ENCODE measurements around the gene PDE11A. TPM values are rescaled to one million over a fixed set of nuclear protein-coding genes. Genes with fewer than 3 reads are reported as not detected.
A peak's percentile ranks its signal among the peaks of the same experiment; 100 is the strongest.
"Not testable (repeated sequence)": the region's sequence is repeated elsewhere in the genome, so short reads cannot be mapped to it uniquely, and the experiment has no call there.

Gene PDE11A
- total RNA-seq, 2 donors from 2014 or later: 1.1 to 1.4 TPM

DNA sequence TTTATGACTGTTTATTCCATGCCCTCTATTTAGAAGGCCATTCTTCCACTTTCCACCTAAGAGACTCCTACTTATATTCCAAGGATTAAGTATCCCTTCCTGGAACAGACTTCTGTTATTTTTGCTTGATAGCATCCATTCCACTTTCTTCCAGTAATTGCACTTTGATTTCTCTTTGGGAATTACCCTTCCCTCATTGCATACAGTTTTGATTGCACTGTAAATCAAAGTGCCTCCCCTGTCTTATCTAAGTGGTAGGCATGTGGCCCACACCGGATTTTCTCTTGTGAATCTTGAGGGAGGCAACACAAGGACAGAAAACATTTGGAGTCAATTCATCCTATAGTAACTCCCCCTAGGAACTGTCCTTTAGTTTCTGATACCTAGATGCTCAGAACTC, 120.4 kb downstream of the PDE11A start:
- no peak for DNase-seq (ENCODE audit: low spot score)
- intact Hi-C loops (cut with DNase I): no loop called here

- DNase-seq (ENCODE audit: low spot score); intact Hi-C loops (cut with DNase I): not testable (repeated sequence)
Measured at GRCh38 chr2:177947598-177947997, 125.0 kb downstream of the PDE11A start.

DNA sequence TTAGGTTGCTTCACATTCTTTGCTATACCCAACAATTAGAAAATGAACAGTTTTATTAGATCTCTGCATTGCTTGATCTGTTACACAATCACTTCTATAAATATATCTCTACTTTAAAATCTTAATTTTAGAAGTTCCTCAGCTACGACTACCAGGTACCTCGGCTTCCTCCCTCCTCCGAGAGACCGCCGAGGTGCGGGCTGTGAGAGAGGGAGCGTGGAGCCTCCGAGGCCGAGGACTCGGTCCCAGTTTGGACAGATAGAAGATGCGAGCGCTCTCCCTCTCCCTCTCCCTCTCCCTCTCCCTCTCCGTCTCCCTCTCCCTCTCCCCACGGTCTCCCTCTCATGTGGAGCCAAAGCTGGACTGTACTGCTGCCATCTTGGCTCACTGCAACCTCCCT, 128.0 kb downstream of the PDE11A start:
- intact Hi-C loops (cut with DNase I); DNase-seq (ENCODE audit: low spot score): not testable (repeated sequence)

DNA sequence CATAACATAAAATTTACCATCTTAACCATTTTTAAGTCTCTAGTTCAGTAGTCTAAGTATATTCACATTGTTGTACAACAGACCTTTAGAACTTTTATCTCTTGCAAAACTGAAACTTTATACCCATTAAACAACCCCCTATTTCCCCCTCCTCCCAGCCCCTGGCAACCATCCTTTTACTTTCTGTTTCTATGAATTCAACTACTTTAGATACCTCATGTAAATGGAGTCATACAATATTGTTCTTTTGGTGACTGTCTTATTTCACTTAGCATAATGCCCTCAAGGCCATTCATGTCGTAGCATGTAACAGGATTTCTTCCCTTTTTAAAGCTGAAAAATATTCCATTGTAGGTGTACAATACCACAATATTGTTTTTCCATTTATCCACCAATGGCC, 129.8 kb downstream of the PDE11A start:
- intact Hi-C loops (cut with DNase I): no loop called here
- DNase-seq (ENCODE audit: low spot score): no peak

DNA sequence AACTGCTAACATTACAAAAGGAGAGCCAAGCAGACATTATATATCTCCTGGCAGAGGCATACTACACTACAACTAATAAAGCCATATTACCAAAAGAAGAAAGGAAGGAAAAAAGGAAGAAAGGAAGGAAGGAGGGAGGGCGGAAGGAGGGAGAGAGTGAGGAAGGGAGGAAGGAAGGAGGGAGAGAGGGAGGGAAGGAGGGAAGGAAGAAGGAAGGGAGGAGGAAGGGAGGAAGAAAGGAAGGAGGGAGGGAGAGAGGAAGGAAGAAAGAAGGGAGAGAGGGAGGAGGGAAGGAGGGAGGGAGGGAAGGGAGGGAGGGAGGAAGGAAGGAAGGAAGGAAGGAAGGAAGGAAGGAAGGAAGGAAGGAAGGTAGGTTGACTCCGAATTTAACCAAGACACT, 133.4 kb downstream of the PDE11A start:
- intact Hi-C loops (cut with DNase I): no loop called here
- no peak for DNase-seq (ENCODE audit: low spot score)

- DNase-seq (ENCODE audit: low spot score): no peak
- intact Hi-C loops (cut with DNase I): no loop called here
Measured at GRCh38 chr2:177930916-177931315, 141.7 kb downstream of the PDE11A start.

DNA sequence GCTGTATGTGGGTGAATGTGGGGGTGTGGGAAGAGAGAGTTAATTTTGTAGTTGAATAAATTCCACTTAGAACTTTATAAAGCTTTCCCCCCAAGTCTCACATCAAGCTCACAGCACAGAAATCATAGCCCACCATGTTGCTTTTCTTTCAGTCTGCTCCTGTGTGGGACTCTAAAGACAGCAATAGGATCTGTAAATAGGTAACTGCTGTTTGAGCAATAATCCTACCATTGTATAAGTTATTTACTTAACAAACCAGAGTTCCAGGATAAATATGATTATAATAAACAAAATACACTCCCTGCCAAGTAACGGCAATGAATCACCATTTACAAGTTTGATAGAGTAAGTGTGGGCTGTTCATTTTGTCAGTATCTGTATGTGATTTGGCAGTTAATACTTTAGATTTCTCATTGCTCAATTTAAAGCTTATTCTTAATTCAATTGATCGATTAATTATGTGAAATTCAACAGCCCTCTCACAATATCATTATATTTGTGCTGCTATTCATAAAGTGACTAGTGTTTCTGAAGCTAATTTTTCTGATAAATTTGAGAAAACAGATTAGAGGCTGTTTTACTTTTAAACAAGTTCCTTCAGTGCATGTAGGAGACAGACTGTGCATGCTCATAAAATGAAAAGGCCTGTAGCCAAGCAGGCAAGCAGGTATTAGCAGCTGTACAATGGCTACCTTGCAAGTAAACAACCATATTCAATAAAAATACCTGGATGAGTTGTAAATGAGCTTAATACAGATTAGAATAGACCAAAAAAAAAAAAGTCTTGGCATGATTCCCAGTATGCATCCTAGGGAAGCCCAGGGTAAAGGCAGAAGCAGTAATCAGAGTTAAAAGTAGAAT, 142.7 kb downstream of the PDE11A start:
- intact Hi-C loops (cut with DNase I): no loop called here
- no peak for DNase-seq (ENCODE audit: low spot score)

- DNase-seq (ENCODE audit: low spot score): no peak
- intact Hi-C loops (cut with DNase I): no loop called here
Measured at GRCh38 chr2:177923323-177923722, 149.3 kb downstream of the PDE11A start.

DNA sequence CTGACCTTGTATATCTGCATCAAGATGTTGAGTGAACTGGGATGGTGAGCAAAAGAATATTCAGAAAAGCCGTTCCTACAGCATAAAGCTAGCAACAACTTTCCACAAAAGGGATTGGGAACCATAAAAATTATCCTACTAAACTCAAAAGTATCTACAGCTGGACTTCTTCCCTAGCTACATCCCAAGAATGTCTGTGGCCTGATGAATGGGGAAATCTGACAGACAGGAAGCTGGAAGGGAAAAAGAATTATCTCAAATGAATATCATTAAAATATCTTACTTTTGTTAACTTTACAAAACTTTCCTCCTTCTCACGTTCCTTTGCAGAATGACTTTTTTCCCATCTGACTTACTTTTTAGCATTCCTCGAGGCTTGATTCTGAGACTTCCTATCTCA, 150.9 kb downstream of the PDE11A start:
- DNase-seq (ENCODE audit: low spot score): no peak
- intact Hi-C loops (cut with DNase I): no loop called here

- DNase-seq (ENCODE audit: low spot score): no peak
- intact Hi-C loops (cut with DNase I): no loop called here
Measured at GRCh38 chr2:177917169-177917568, 155.4 kb downstream of the PDE11A start.

DNA sequence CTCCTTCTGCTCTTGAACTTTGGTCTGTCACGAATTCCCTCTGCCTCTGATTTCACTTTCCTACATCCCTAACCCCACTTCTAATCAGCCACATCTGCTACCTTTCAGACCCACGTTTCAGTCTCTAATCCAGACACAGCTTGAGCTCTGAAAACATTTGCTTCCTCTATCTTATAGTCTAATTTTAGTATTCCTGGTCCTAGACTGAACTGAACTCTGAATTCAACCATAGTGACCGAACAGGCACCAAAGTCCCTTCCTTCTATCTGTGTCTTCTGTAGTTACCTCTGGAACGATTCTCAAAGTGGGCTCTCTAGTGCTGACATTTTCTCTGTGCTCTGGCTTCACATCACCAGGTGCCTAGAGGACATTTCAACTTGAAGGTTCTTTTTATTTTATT, 156.2 kb downstream of the PDE11A start:
- no peak for DNase-seq (ENCODE audit: low spot score)
- intact Hi-C loops (cut with DNase I): no loop called here

- DNase-seq (ENCODE audit: low spot score): no peak
- intact Hi-C loops (cut with DNase I): no loop called here
Measured at GRCh38 chr2:177914247-177914646, 158.3 kb downstream of the PDE11A start.

- DNase-seq (ENCODE audit: low spot score): no peak
- intact Hi-C loops (cut with DNase I): no loop called here
Measured at GRCh38 chr2:177909962-177910361, 162.6 kb downstream of the PDE11A start.

DNA sequence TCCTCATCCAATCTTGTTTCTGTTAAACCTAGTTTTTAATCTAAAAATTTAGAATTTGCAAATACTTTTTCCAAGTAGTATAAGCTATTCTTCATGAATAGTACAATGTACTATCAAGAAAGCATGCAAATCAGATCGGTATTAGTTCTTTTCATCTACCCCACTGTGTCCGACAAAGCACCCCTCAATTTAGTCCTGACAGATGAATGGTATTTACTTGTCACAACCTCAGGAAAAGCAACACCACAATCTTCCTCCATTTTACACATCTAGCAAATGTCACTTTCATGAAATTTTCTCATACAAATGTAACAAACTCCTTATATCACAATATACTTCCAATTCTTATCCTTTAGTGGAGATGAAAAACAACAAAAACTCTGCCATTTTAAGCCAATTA, 163.8 kb downstream of the PDE11A start:
- DNase-seq (ENCODE audit: low spot score): no peak
- intact Hi-C loops (cut with DNase I): no loop called here

DNA sequence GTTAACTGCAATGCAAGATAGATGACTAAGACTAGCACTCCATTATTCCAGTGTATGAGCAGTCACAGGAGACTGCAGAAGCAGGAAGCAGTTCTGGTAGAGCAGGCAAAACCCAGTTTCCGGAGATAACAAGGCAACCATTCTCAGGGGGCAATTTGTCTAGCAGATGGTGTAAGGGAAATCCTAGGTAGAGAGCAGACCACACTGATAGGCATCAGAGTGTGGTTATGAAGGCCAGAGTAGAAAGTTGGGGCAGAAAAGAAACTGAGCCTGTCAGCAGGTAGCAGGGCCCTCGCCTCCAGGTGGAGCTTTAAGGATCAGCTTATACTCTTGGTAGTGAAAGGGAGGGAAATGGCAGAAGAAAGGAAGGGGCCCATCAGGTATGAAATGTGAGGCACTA, 164.4 kb downstream of the PDE11A start:
- intact Hi-C loops (cut with DNase I): no loop called here
- no peak for DNase-seq (ENCODE audit: low spot score)

- DNase-seq (ENCODE audit: low spot score): peak; percentile 83
- intact Hi-C loops (cut with DNase I): no loop called here
Measured at GRCh38 chr2:177906041-177906718, 166.4 kb downstream of the PDE11A start.

GRCh38 chr2:177905640-177906039, 166.9 kb downstream of the PDE11A start:
- intact Hi-C loops (cut with DNase I): no loop called here
- DNase-seq (ENCODE audit: low spot score): no peak

GRCh38 chr2:177902395-177903163, 170.0 kb downstream of the PDE11A start:
- intact Hi-C loops (cut with DNase I): no loop called here
- no peak for DNase-seq (ENCODE audit: low spot score)

- no peak for DNase-seq (ENCODE audit: low spot score)
- intact Hi-C loops (cut with DNase I): no loop called here
Measured at GRCh38 chr2:177900082-177900481, 172.5 kb downstream of the PDE11A start.

DNA sequence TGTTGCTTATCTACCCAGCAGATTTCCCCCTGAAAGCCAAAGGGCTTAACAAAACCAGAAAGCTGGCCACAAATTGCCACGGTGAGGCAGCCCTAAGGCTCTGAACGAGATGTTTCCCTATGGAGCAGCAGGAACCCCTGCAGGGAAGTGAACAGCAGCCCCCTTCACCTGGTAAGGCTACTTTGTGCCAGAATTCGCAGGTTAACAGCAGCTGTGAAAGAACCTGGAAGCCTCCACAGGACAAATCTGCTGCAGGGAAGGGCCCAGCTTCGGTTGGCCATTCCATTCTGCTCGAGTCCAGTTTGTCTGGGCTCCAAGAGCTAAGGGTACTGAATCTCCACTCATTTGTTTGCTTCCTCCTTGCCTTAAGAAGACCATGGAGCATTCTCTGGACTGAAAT, 175.3 kb downstream of the PDE11A start:
- intact Hi-C loops (cut with DNase I): no loop called here
- DNase-seq (ENCODE audit: low spot score): no peak
